Heart left ventricle (tissue), 16 donors: ENCODE measurements around the gene SLC16A8. TPM values are rescaled to one million over a fixed set of nuclear protein-coding genes. Genes with fewer than 3 reads are reported as not detected.
A peak's percentile ranks its signal among the peaks of the same experiment; 100 is the strongest.

Experiments used
- ATAC-seq, 4 donors: fragments of 200-7000 bp; cut with Tn5 transposase; one replicate each; pipeline ENCODE4 v1.9.1; 2020 to 2022; ENCODE audit warnings: moderate library complexity in 4 of 4, mild to moderate bottlenecking in 3 of 4, moderate number of reproducible peaks in 1 of 4
- DNase-seq, 5 donors: peaks; one replicate each; pipeline ENCODE4 v3.0.0-alpha.2; 2020
- H3K27ac ChIP-seq, 12 donors: fragments of 200-600 bp; sonication (generic) in 4 of 12; one replicate each; pipeline versions ENCODE4 v1.5.0 to v1.8.0; 2016 to 2022; ENCODE audit warnings: mild to moderate bottlenecking in 2 of 12
- H3K27me3 ChIP-seq, 9 donors: fragments of 200-600 bp; sonication (generic) in 2 of 9; one replicate each; pipeline versions ENCODE4 v1.5.1 to v1.8.0; 2016 to 2022; ENCODE audit warnings: mild to moderate bottlenecking in 3 of 9
- H3K36me3 ChIP-seq, 9 donors: fragments of 200-600 bp; sonication (generic) in 2 of 9; one replicate each; pipeline versions ENCODE4 v1.5.0 to v1.8.0; 2018 to 2022; ENCODE audit warnings: mild to moderate bottlenecking in 2 of 9
- H3K4me1 ChIP-seq, 12 donors: fragments of 200-600 bp; sonication (generic) in 4 of 12; one replicate each; pipeline versions ENCODE4 v1.5.0 to v1.8.0; 2016 to 2022; ENCODE audit warnings: mild to moderate bottlenecking in 3 of 12
- H3K4me3 ChIP-seq, 12 donors: fragments of 200-600 bp; sonication (generic) in 4 of 12; one replicate each; pipeline versions ENCODE4 v1.5.0 to v1.8.0; 2017 to 2022; ENCODE audit warnings: mild to moderate bottlenecking in 9 of 12, moderate library complexity in 4 of 12
- H3K9me3 ChIP-seq, 12 donors: fragments of 200-600 bp; sonication (generic) in 4 of 12; one replicate each; pipeline versions ENCODE4 v1.5.0 to v1.8.0; 2016 to 2022; ENCODE audit warnings: mild to moderate bottlenecking in 1 of 12
- CTCF ChIP-seq, 12 donors: fragments of 200-600 bp; sonication (generic) in 4 of 12; IDR thresholded peaks; one replicate each; pipeline versions ENCODE4 v1.5.0 to v1.8.0; 2018 to 2022; ENCODE audit warnings: antibody characterized with exemption in 12 of 12, mild to moderate bottlenecking in 5 of 12
- POLR2A ChIP-seq, 2 donors: fragments of 450-650 bp; IDR thresholded peaks; one replicate each; pipeline ENCODE4 v1.6.1; 2017; ENCODE audit warnings: antibody characterized with exemption in 2 of 2, mild to moderate bottlenecking in 2 of 2, moderate library complexity in 2 of 2
- WGBS, 4 donors: extraction: QIAGEN DNeasy Blood & Tissue Kit in 2 of 4; methylation state at CpG; one replicate each; pipeline versions ENCODE4 v1.1.5 to v1.1.7; 2013 to 2018; 5-methylcytosine and 5-hydroxymethylcytosine counted together
- intact Hi-C, 10 donors: fragments of 100-400 bp; cut with DNase I; formaldehyde crosslinking; loops; one replicate each; pipeline versions ENCODE4 v1.11.1 to v1.14.2; 2022
- polyA plus RNA-seq, 2 donors: library from polyadenylated mRNA; stranded (reverse); fragments of 200-250 nt; gene quantifications; one replicate each; pipeline ENCODE4 v1.2.3, GENCODE V29; 2013
- total RNA-seq, 9 donors: library from RNA; depleted of rRNA in 2 of 9; stranded (reverse); fragments of >200 nt in 2 of 9; fragmentation: NEBNext Ultra II Directional in 3 of 9; extraction: Animal tissue kit (Norgen Biotek cat#: 25700) in 3 of 9; gene quantifications; one replicate each; pipeline versions ENCODE4 v1.1.0 to v1.2.4, GENCODE V29; 2016 to 2023
- donor health status: ischemic (EF 13 %, LVEDD 7.1; RV severe dilation, severe dysfunction).
- donor health status: healthy with polysubstance abuse.
- donor health status: DM: no; HTN: yes; CAD: no.
- donor health status: DM: no; HTN: no; CAD: no.
- donor health status: ischemic (EF 25% LVEDD 6.9; RV normal size, moderate dysfunction).
- donor health status: ischemic (EF 25% LVEDD 5.7; RV mildly dilated, moderate dysfunction).
- donor health status: healthy.
- donor health status: DM: yes; HTN: yes; CAD: no.
- donor health status: ischemic (EF 35%, LVEDD 5.7; RV mildly dilated, moderate dysfunction).
- donor health status: nonischemic (EF 11% LVEDD 7.7; RV severe dilation, severe dysfunction).
- donor health status: DM: yes; HTN: yes; CAD: no.
- donor health status: PGD.
- donor health status: ischemic (EF 29% LVEDD 5.4; RV normal size, mild dysfunction).
- donor health status: nonischemic (EF 23%, LVEDD 6.1; RV moderate dilation, normal function).

The SLC16A8 gene
- total and polyA plus RNA-seq, 11 donors: 0.34 TPM; not detected in 10

GRCh38 chr22:38126928-38127668 lies 43.1 kb upstream of the SLC16A8 start:
- intact Hi-C loops: no loop called here
- DNase-seq (peak in 1 of 5 donors; percentile 36), ATAC-seq (no peak)
- Histone ChIP-seq H3K4me1 (peaks cover 0 to 14% (median 2%) of the 10 kb centered on the region in 12 donors), H3K27me3 (no peaks in the 10 kb centered on the region), H3K36me3 (peaks cover 0 to 20% (median 2%) of the 10 kb centered on the region in 9 donors), H3K4me3 (no peak overlapping the region), H3K27ac (no peak overlapping the region), H3K9me3 (no peaks in the 10 kb centered on the region)
- TF ChIP-seq POLR2A (IDR thresholded peaks at IDR 0.05) (no peak), CTCF (IDR thresholded peaks at IDR 0.05) (no peak)
- 92 to 93% (median 92%) methylated on average over 23 of the region's 23 CpGs for WGBS, 4 donors

GRCh38 chr22:38125751-38126201 lies 41.8 kb upstream of the SLC16A8 start:
- DNase-seq (peak in 3 of 5 donors; percentile 14 to 55 (median 52)), ATAC-seq (peak in 1 of 4 donors; percentile 64)
- no peak for TF ChIP-seq POLR2A (IDR thresholded peaks at IDR 0.05)
- no peak for TF ChIP-seq CTCF (IDR thresholded peaks at IDR 0.05)
- no peak overlapping the region for H3K27ac ChIP-seq
- peaks cover 0 to 17% (median 0%) of the 10 kb centered on the region in 9 donors for H3K36me3 ChIP-seq
- H3K27me3 ChIP-seq: no peaks in the 10 kb centered on the region
- WGBS, 4 donors: 65 to 79% (median 73%) methylated on average over 10 to 11 of the region's 11 CpGs
- H3K4me3 ChIP-seq: no peak overlapping the region
- intact Hi-C loops: no loop called here
- H3K4me1 ChIP-seq: peaks cover 0 to 3% (median 0%) of the 10 kb centered on the region in 12 donors
- H3K9me3 ChIP-seq: no peaks in the 10 kb centered on the region

GRCh38 chr22:38125038-38125610 lies 41.1 kb upstream of the SLC16A8 start:
- no peak for DNase-seq
- TF ChIP-seq POLR2A (IDR thresholded peaks at IDR 0.05) (no peak), CTCF (IDR thresholded peaks at IDR 0.05) (no peak)
- Histone ChIP-seq H3K4me1 (no peaks in the 10 kb centered on the region), H3K27me3 (no peaks in the 10 kb centered on the region), H3K4me3 (no peak overlapping the region), H3K27ac (no peak overlapping the region), H3K36me3 (peaks cover 0 to 17% (median 0%) of the 10 kb centered on the region in 9 donors), H3K9me3 (no peaks in the 10 kb centered on the region)
- intact Hi-C loops: no loop called here
- ATAC-seq: no peak
- WGBS, 4 donors: 91 to 96% (median 95%) methylated on average over 14 of the region's 14 CpGs

DNA sequence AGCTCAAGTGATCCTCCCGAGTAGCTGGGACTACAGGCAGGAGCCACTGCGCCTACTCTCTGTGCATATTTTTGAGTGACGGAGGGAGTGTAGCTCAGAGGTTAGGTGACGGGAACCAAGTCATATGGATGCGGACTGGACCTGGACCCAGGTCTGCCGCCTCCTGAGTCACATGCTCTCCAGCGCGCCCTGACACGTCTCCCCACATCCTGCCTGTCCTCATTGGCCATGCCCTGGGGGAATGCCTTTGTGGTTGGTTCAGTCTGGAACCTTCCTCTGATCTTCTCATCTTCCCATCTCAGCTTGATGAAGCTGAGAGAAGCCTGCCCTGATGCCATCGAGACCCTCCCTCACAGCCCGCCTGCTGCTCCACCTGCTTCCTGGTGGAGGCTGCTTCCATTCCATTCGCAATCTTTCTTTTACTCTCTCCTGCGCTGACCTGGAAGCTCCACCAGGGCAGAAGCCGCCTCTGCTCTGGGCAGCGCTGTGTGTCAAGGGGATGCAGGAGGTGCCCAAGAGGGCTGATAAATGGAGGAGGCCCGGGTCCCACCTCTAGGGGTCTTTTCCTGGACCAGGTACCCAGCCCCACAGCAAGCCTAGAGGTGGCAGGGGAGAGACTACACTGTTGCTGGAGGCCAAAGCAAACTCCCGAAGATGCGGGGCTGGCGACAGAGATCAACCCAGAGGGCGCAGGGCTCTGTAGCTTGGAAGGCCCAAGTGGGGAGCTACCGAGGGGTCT lies 40.4 kb upstream of the SLC16A8 start:
- Histone ChIP-seq H3K36me3 (peaks cover 0 to 12% (median 0%) of the 10 kb centered on the region in 9 donors), H3K4me1 (no peaks in the 10 kb centered on the region), H3K27ac (no peak overlapping the region), H3K27me3 (no peaks in the 10 kb centered on the region), H3K9me3 (no peaks in the 10 kb centered on the region), H3K4me3 (no peak overlapping the region)
- WGBS, 4 donors: 95 to 96% (median 95%) methylated on average over 16 to 21 of the region's 21 CpGs
- peak in 1 of 5 donors; percentile 35 for DNase-seq
- no peak for ATAC-seq
- TF ChIP-seq POLR2A (IDR thresholded peaks at IDR 0.05) (no peak), CTCF (IDR thresholded peaks at IDR 0.05) (no peak)
- intact Hi-C loops: no loop called here
